ENCODE data around the gene RGPD3.
"Not testable (repeated sequence)": the region's sequence is repeated elsewhere in the genome, so short reads cannot be mapped to it uniquely, and the experiment has no call there.

The RGPD3 gene

GRCh38 chr2:106492399-106492798, 24.2 kb upstream of the RGPD3 start:
- DNase-seq (ENCODE audit: extremely low read depth, low read depth), result not testable (repeated sequence)

GRCh38 chr2:106489701-106490100, 21.5 kb upstream of the RGPD3 start:
- DNase-seq (ENCODE audit: extremely low read depth, low read depth), result not testable (repeated sequence)

GRCh38 chr2:106487386-106488191, 19.4 kb upstream of the RGPD3 start:
- not testable (repeated sequence) for DNase-seq (ENCODE audit: extremely low read depth, low read depth)

- DNase-seq (ENCODE audit: extremely low read depth, low read depth), result not testable (repeated sequence)
These were observed 18.6 kb upstream of the RGPD3 start, which contains the start of gene CD8B2 for GRCh38 chr2:106486551-106487385. Gene CD8B2 (plus strand): TSS chr2:106487364. CDS start chr2:106487427, 63 bp downstream.

- not testable (repeated sequence) for DNase-seq (ENCODE audit: extremely low read depth, low read depth)
These were observed 11.3 kb upstream of the RGPD3 start for GRCh38 chr2:106479563-106479962.

GRCh38 chr2:106477647-106478046, 9.4 kb upstream of the RGPD3 start:
- DNase-seq (ENCODE audit: extremely low read depth, low read depth), result not testable (repeated sequence)

- DNase-seq (ENCODE audit: extremely low read depth, low read depth), result not testable (repeated sequence)
These were observed 2.4 kb upstream of the RGPD3 start for GRCh38 chr2:106470658-106471057.

GRCh38 chr2:106467516-106467915, 697 bp downstream of the RGPD3 start:
- not testable (repeated sequence) for DNase-seq (ENCODE audit: extremely low read depth, low read depth)

GRCh38 chr2:106461882-106462281, 6.3 kb downstream of the RGPD3 start:
- DNase-seq (ENCODE audit: extremely low read depth, low read depth), result not testable (repeated sequence)

- not testable (repeated sequence) for DNase-seq (ENCODE audit: extremely low read depth, low read depth)
These were observed 77.5 kb downstream of the RGPD3 start for GRCh38 chr2:106390680-106391079.

GRCh38 chr2:106388814-106389410, 79.3 kb downstream of the RGPD3 start:
- DNase-seq (ENCODE audit: extremely low read depth, low read depth), result not testable (repeated sequence)

- not testable (repeated sequence) for DNase-seq (ENCODE audit: extremely low read depth, low read depth)
These were observed 83.7 kb downstream of the RGPD3 start for GRCh38 chr2:106384548-106384947.

- not testable (repeated sequence) for DNase-seq (ENCODE audit: extremely low read depth, low read depth)
These were observed 86.3 kb downstream of the RGPD3 start for GRCh38 chr2:106381867-106382266.

GRCh38 chr2:106379567-106379966, 88.6 kb downstream of the RGPD3 start:
- DNase-seq (ENCODE audit: extremely low read depth, low read depth), result not testable (repeated sequence)

GRCh38 chr2:106369182-106369581, 99.0 kb downstream of the RGPD3 start:
- not testable (repeated sequence) for DNase-seq (ENCODE audit: extremely low read depth, low read depth)

Measured in AG09319 (cell line).